ENCODE measurements around the gene TMPRSS4. TPM values are rescaled to one million over a fixed set of nuclear protein-coding genes. Genes with fewer than 3 reads are reported as not detected.

TMPRSS4 gene
- total and polyA plus RNA-seq, 9 of the 15 experiments (the other 6 are each of a cell fraction or from before 2014, with no cell fraction given), result 4.0 to 10.0 (median 5.6) TPM

DNA sequence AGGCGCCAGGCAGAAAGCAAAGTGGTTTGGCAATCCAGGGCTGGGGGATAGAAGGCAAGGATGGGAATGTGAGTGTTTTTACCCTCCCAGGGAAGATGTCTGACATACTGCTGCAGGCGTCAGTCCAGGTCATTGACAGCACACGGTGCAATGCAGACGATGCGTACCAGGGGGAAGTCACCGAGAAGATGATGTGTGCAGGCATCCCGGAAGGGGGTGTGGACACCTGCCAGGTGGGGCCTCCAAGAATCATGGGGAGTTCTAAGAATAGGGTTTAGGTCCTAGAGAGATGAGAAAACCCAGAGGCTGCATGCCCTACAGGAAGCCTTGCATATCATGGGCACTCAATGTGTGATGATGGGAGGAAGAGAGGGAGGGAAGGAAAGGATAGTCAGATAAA lies 38.2 kb downstream of the TMPRSS4 start:
- H3K4me1 ChIP-seq (replicated peaks in 1 of 2; ENCODE audit: control insufficient read depth in 2 of 2, insufficient read depth in 2 of 2, low read length in 2 of 2), result peaks cover 3 to 9% of the 10 kb centered on the region in 2 experiments; a peak in 3 of 5 replicates
- no peaks in the 10 kb centered on the region for H3K9me1 ChIP-seq (ENCODE audit: control insufficient read depth, insufficient read depth, low read length)
- no peaks in the 10 kb centered on the region for H3K79me2 ChIP-seq (ENCODE audit: control insufficient read depth, insufficient read depth, low read length)
- intact Hi-C loops (cut with micrococcal nuclease) (no loop called here), in situ Hi-C loops (cut with MboI) (no loop called here)
- TF ChIP-seq, protein P1, sequence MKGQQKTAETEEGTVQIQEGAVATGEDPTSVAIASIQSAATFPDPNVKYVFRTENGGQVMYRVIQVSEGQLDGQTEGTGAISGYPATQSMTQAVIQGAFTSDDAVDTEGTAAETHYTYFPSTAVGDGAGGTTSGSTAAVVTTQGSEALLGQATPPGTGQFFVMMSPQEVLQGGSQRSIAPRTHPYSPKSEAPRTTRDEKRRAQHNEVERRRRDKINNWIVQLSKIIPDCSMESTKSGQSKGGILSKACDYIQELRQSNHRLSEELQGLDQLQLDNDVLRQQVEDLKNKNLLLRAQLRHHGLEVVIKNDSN (CRISPR knock-in tag; IDR thresholded peaks at IDR 0.05), result no peak
- TF ChIP-seq ZNF778 (CRISPR knock-in tag; IDR thresholded peaks at IDR 0.05) (no peak), POLR2AphosphoS5 (IDR thresholded peaks at IDR 0.05; ENCODE audit: control insufficient read depth, insufficient read depth, low read depth, low read length) (no peak), NCOA6 (IDR thresholded peaks at IDR 0.05) (no peak), CHD4 (IDR thresholded peaks at IDR 0.05; ENCODE audit: insufficient read depth, insufficient replicate concordance, low read depth, low read length, poor library complexity, severe bottlenecking) (no peak), TBP (optimal IDR thresholded peaks at IDR 0.05; ENCODE audit: low read depth, low read length) (no peak), SIN3B (IDR thresholded peaks at IDR 0.05; ENCODE audit: low read depth) (no peak), DMBX1 (CRISPR knock-in tag; IDR thresholded peaks at IDR 0.05; ENCODE audit: borderline replicate concordance) (no peak), RBBP5 (IDR thresholded peaks at IDR 0.05; ENCODE audit: borderline replicate concordance, insufficient read depth, low read length, poor library complexity, severe bottlenecking) (no peak)
- TF ChIP-seq, protein P2, sequence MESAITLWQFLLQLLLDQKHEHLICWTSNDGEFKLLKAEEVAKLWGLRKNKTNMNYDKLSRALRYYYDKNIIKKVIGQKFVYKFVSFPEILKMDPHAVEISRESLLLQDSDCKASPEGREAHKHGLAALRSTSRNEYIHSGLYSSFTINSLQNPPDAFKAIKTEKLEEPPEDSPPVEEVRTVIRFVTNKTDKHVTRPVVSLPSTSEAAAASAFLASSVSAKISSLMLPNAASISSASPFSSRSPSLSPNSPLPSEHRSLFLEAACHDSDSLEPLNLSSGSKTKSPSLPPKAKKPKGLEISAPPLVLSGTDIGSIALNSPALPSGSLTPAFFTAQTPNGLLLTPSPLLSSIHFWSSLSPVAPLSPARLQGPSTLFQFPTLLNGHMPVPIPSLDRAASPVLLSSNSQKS (CRISPR knock-in tag; IDR thresholded peaks at IDR 0.05), result no peak
- no peaks in the 10 kb centered on the region for H3K36me3 ChIP-seq (ENCODE audit: control insufficient read depth, insufficient read depth, low read length)
- WGBS (ENCODE audit: insufficient coverage, low coverage, missing lambda C conversion rate), result 59% methylated on average over 7 of the region's 7 CpGs
- no peaks in the 10 kb centered on the region for H4K20me1 ChIP-seq (replicated peaks; ENCODE audit: control insufficient read depth, insufficient read depth, low read length)
- FAIRE-seq (no peak), ATAC-seq (no peak), DNase-seq (ENCODE audit: extremely low read depth in 1 of 4, low spot score in 3 of 4) (no peak)
- no TSS peak for BruUV-seq (replicated peaks)
- no peak overlapping the region for H3K4me2 ChIP-seq (ENCODE audit: insufficient read depth, low read length)
- H3K9ac ChIP-seq (ENCODE audit: insufficient read depth in 1 of 2, low read depth in 2 of 2, low read length in 2 of 2), result no peak overlapping the region
- H3K4me3 ChIP-seq, result no peak overlapping the region
- CTCF ChIA-PET (ENCODE audit: low intra/inter-chr PET ratio), result no interaction called here
- no peaks in the 10 kb centered on the region for H3K9me3 ChIP-seq (replicated peaks; ENCODE audit: control insufficient read depth, insufficient read depth, low read depth, low read length)
- no peaks in the 10 kb centered on the region for H3K27me3 ChIP-seq (ENCODE audit: control insufficient read depth in 2 of 2, insufficient read depth in 2 of 2, low read length in 2 of 2)
- POLR2A ChIA-PET, result interaction anchor here (1.6 to 2.0 kb wide), 3 partner anchors 10 to 14 kb away, joined by 4 to 9 read pairs (median 5); no protein-coding TSS in a partner anchor
- no peak overlapping the region for H3K27ac ChIP-seq (ENCODE audit: extremely low read depth, low read depth, low read length)
- H2AFZ ChIP-seq (ENCODE audit: low read depth, low read length), result no peak overlapping the region
